CD4-positive, alpha-beta T cell treated with Interleukin-2 at 100 ng/mL for 4 hours (primary cell): ENCODE results near the gene WFDC2.

Source experiments
- DNase-seq: peaks from one replicate; pipeline ENCODE4 v3.0.0-alpha.2; 2020; ENCODE audit warnings: low spot score

The WFDC2 gene

GRCh38 chr20:45469336-45470261 is at the start of gene WFDC2:
TSS of gene WFDC2 (plus strand) at chr20:45469753. CDS start at chr20:45469782, 29 bp downstream.
- DNase-seq = no peak

- no peak for DNase-seq
Observed at GRCh38 chr20:45420125-45420524, 49.4 kb upstream of the WFDC2 start.

- DNase-seq = no peak
Observed at GRCh38 chr20:45423700-45424099, 45.9 kb upstream of the WFDC2 start.

GRCh38 chr20:45425561-45425960 is 44.0 kb upstream of the WFDC2 start:
- DNase-seq = no peak

- no peak for DNase-seq
Observed at GRCh38 chr20:45426320-45427016, 43.1 kb upstream of the WFDC2 start.

GRCh38 chr20:45427236-45428149 is 42.1 kb upstream of the WFDC2 start:
- DNase-seq = no peak

- no peak for DNase-seq
Observed at GRCh38 chr20:45429618-45430017, 39.9 kb upstream of the WFDC2 start.

GRCh38 chr20:45432294-45432693 is 37.3 kb upstream of the WFDC2 start:
- no peak for DNase-seq

- no peak for DNase-seq
Observed at GRCh38 chr20:45433316-45433715, 36.2 kb upstream of the WFDC2 start.

GRCh38 chr20:45433976-45434375 is 35.6 kb upstream of the WFDC2 start:
- no peak for DNase-seq

GRCh38 chr20:45436732-45437485 is 32.6 kb upstream of the WFDC2 start:
- peak; percentile 90 for DNase-seq

- no peak for DNase-seq
Observed at GRCh38 chr20:45440424-45440823, 29.1 kb upstream of the WFDC2 start.

- DNase-seq = no peak
Observed at GRCh38 chr20:45440891-45441685, 28.5 kb upstream of the WFDC2 start.

GRCh38 chr20:45441746-45442145 is 27.8 kb upstream of the WFDC2 start:
- no peak for DNase-seq

- peak; percentile 35 for DNase-seq
Observed at GRCh38 chr20:45444050-45444449, 25.5 kb upstream of the WFDC2 start.

- peak; percentile 44 for DNase-seq
Observed at GRCh38 chr20:45445805-45446562, 23.6 kb upstream of the WFDC2 start.

- no peak for DNase-seq
Observed at GRCh38 chr20:45448270-45448669, 21.3 kb upstream of the WFDC2 start.

- no peak for DNase-seq
Observed at GRCh38 chr20:45449528-45449927, 20.0 kb upstream of the WFDC2 start.

- DNase-seq = peak; percentile 56
Observed at GRCh38 chr20:45450097-45450818, 19.3 kb upstream of the WFDC2 start.
